ENCODE data around the gene CKS2. TPM values are rescaled to one million over a fixed set of nuclear protein-coding genes. Genes with fewer than 3 reads are reported as not detected.

Gene CKS2
- total and polyA plus RNA-seq, 2 experiments from 2014 or later: 512 to 1,783 TPM

GRCh38 chr9:89277454-89277853 is 33.5 kb upstream of the CKS2 start (continued):
- no peak for TF ChIP-seq REST (IDR thresholded peaks at IDR 0.05; ENCODE audit: unreplicated experiment)
- TF ChIP-seq POLR2AphosphoS5 (IDR thresholded peaks at IDR 0.05; ENCODE audit: low read depth): no peak
- TF ChIP-seq CTCF (conservative IDR thresholded peaks at IDR 0.05; ENCODE audit: low read depth in 2 of 2): no peak
- no peak for TF ChIP-seq JUNB (IDR thresholded peaks at IDR 0.05; ENCODE audit: unreplicated experiment)
- TF ChIP-seq EZH2phosphoT487 (IDR thresholded peaks at IDR 0.05; ENCODE audit: unreplicated experiment): no peak
- no peak for TF ChIP-seq STAT1 (IDR thresholded peaks at IDR 0.05; ENCODE audit: unreplicated experiment)
- TF ChIP-seq EZH2 (IDR thresholded peaks at IDR 0.05; ENCODE audit: low read depth, unreplicated experiment): no peak

- H3K4me1 Mint-ChIP-seq: peaks cover 3% of the 10 kb centered on the region; the same call in 1 of the 3 replicates
- Histone ChIP-seq H3K4me1 (ENCODE audit: insufficient read depth) (no peaks in the 10 kb centered on the region; the same call in 1 of the 2 replicates), H3K4me2 (no peak overlapping the region), H3K4me3 (no peak overlapping the region), H4K20me1 (replicated peaks; ENCODE audit: insufficient read depth) (no peaks in the 10 kb centered on the region), H2AFZ (no peak overlapping the region), H3F3A (replicated peaks; ENCODE audit: low read depth) (no peaks in the 10 kb centered on the region), H3K79me2 (replicated peaks; ENCODE audit: insufficient read depth) (no peaks in the 10 kb centered on the region), H3K9me2 (ENCODE audit: insufficient read depth) (no peaks in the 10 kb centered on the region), H3K36me3 (ENCODE audit: insufficient read depth) (no peaks in the 10 kb centered on the region), H3K27me3 (ENCODE audit: insufficient read depth) (no peaks in the 10 kb centered on the region), H3K27ac (ENCODE audit: low read depth) (no peak overlapping the region)
- H3K27me3 Mint-ChIP-seq (ENCODE audit: insufficient read depth, low read depth, poor library complexity): peaks cover 3% of the 10 kb centered on the region
- peaks cover 33% of the 10 kb centered on the region for H3K9me3 Mint-ChIP-seq
- no peak overlapping the region for H3K4me3 Mint-ChIP-seq
- H3K36me3 Mint-ChIP-seq (ENCODE audit: low read depth): peaks cover 38% of the 10 kb centered on the region
- ATAC-seq (no peak), DNase-seq (ENCODE audit: low spot score) (no peak)
- no peak overlapping the region for H3K27ac Mint-ChIP-seq
- TF ChIP-seq JUNB (IDR thresholded peaks at IDR 0.05; ENCODE audit: unreplicated experiment) (no peak), ZNF331 (CRISPR knock-in tag; IDR thresholded peaks at IDR 0.05; ENCODE audit: low read depth) (no peak), EZH2phosphoT487 (IDR thresholded peaks at IDR 0.05; ENCODE audit: unreplicated experiment) (no peak), CREB1 (CRISPR knock-in tag; IDR thresholded peaks at IDR 0.05; ENCODE audit: low read depth) (no peak), REST (IDR thresholded peaks at IDR 0.05; ENCODE audit: unreplicated experiment) (no peak), STAT1 (IDR thresholded peaks at IDR 0.05; ENCODE audit: unreplicated experiment) (no peak), NANOG (IDR thresholded peaks at IDR 0.05; ENCODE audit: borderline replicate concordance) (no peak), ZNF114 (CRISPR knock-in tag; IDR thresholded peaks at IDR 0.05) (no peak)
Measured at GRCh38 chr9:89278551-89278950, 32.4 kb upstream of the CKS2 start.
